ENCODE data around the gene RELN.

Gene RELN

DNA sequence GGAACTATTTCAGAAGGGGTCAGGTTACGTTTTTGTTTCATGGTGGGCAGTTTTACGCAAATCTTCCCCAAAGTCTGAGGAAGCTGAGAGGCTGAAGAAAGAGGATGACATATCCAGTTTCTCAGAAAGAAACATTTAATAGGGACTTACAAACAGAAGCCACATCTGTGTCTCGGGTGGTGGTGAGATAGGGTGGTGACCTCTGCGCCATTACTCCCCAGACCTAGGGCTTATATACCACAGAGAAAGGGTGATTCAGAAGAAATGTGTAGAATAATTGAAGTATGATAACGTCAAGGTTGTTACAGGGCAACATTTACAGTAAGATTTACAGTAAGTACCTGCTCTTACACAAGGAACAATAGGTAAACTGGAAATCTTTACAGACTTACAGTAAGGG lies 43.0 kb upstream of the RELN start:
- Histone ChIP-seq H3K4me3 (ENCODE audit: low read depth in 1 of 2, low read length in 1 of 2) (no peak overlapping the region), H3K36me3 (no peaks in the 10 kb centered on the region), H3K27ac (no peak overlapping the region), H3K27me3 (no peaks in the 10 kb centered on the region), H3K4me1 (ENCODE audit: control insufficient read depth in 1 of 2, insufficient read depth in 1 of 2, low read depth in 1 of 2, low read length in 1 of 2) (no peaks in the 10 kb centered on the region), H3K9me3 (no peaks in the 10 kb centered on the region)
- TF ChIP-seq, protein P1, sequence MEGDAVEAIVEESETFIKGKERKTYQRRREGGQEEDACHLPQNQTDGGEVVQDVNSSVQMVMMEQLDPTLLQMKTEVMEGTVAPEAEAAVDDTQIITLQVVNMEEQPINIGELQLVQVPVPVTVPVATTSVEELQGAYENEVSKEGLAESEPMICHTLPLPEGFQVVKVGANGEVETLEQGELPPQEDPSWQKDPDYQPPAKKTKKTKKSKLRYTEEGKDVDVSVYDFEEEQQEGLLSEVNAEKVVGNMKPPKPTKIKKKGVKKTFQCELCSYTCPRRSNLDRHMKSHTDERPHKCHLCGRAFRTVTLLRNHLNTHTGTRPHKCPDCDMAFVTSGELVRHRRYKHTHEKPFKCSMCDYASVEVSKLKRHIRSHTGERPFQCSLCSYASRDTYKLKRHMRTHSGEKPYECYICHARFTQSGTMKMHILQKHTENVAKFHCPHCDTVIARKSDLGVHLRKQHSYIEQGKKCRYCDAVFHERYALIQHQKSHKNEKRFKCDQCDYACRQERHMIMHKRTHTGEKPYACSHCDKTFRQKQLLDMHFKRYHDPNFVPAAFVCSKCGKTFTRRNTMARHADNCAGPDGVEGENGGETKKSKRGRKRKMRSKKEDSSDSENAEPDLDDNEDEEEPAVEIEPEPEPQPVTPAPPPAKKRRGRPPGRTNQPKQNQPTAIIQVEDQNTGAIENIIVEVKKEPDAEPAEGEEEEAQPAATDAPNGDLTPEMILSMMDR (IDR thresholded peaks at IDR 0.05): no peak

DNA sequence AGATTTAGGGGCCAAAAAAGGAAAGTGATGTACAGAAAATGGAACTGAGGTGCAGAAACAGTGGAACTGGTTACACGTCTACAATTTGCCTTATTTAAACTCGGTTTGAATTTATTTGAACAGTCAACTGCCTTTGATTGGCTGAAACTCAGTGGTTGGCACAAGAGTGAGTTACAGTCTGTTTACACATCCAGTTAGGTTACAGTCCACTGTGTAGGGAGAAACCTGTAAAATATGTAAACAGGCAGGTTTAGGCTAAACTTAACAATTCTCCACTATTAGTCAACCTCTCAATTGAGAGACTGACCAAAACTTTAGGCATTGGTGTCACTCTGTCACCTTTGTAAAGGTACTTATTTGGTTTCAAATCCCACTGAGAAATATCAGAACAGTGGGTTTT lies 40.3 kb upstream of the RELN start:
- Histone ChIP-seq H3K36me3 (no peaks in the 10 kb centered on the region), H3K9me3 (no peaks in the 10 kb centered on the region), H3K4me1 (ENCODE audit: control insufficient read depth in 1 of 2, insufficient read depth in 1 of 2, low read depth in 1 of 2, low read length in 1 of 2) (no peaks in the 10 kb centered on the region), H3K27me3 (no peaks in the 10 kb centered on the region), H3K27ac (no peak overlapping the region), H3K4me3 (ENCODE audit: low read depth in 1 of 2, low read length in 1 of 2) (no peak overlapping the region)
- TF ChIP-seq, protein P1 (IDR thresholded peaks at IDR 0.05): no peak

DNA sequence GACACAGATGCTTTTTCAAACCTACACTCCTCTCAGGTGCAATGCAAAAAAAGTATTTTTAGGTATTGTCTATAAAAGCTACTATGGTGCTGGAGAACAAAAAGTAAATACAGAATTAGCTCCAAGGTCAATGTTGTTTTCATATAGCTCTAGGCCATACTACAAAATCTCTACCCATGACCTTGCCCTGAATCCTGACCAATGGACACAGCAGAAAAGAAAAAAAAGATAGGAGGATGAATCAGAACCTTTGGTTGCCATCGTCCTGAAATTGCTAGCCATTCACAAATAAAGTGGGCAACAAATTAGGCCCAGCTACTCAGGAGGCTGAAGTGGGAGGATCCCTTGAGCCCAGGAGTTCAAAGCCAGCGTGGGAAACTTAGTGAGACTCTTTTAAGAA lies 35.2 kb upstream of the RELN start:
- no peaks in the 10 kb centered on the region for H3K36me3 ChIP-seq
- no peaks in the 10 kb centered on the region for H3K9me3 ChIP-seq
- no peak overlapping the region for H3K27ac ChIP-seq
- TF ChIP-seq, protein P1 (IDR thresholded peaks at IDR 0.05): no peak
- H3K27me3 ChIP-seq: no peaks in the 10 kb centered on the region
- no peak overlapping the region for H3K4me3 ChIP-seq (ENCODE audit: low read depth in 1 of 2, low read length in 1 of 2)
- H3K4me1 ChIP-seq (ENCODE audit: control insufficient read depth in 1 of 2, insufficient read depth in 1 of 2, low read depth in 1 of 2, low read length in 1 of 2): no peaks in the 10 kb centered on the region

DNA sequence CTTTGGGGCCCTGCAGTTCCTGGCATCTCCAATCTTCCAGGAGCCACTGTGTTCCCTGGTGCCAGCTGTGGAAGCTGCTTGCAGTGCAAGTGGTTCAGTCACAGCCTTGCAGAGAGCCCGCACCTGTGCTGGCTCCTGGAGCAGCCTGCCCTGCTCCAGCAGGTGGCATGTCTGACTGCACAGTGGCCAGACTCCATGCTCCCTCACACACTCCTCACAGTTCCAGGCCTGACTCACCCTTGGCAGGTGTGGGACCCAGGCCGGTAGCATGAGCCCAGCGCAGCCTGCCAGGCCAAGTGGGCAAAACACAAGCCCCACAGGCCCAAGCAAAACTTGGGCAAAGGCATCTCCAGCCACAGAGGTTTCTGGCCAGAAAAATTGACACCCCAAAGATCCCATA lies 33.6 kb upstream of the RELN start:
- H3K27ac ChIP-seq: no peak overlapping the region
- TF ChIP-seq, protein P1 (IDR thresholded peaks at IDR 0.05): no peak
- H3K9me3 ChIP-seq: no peaks in the 10 kb centered on the region
- H3K4me3 ChIP-seq (ENCODE audit: low read depth in 1 of 2, low read length in 1 of 2): no peak overlapping the region
- H3K4me1 ChIP-seq (ENCODE audit: control insufficient read depth in 1 of 2, insufficient read depth in 1 of 2, low read depth in 1 of 2, low read length in 1 of 2): no peaks in the 10 kb centered on the region
- H3K36me3 ChIP-seq: no peaks in the 10 kb centered on the region
- H3K27me3 ChIP-seq: no peaks in the 10 kb centered on the region

DNA sequence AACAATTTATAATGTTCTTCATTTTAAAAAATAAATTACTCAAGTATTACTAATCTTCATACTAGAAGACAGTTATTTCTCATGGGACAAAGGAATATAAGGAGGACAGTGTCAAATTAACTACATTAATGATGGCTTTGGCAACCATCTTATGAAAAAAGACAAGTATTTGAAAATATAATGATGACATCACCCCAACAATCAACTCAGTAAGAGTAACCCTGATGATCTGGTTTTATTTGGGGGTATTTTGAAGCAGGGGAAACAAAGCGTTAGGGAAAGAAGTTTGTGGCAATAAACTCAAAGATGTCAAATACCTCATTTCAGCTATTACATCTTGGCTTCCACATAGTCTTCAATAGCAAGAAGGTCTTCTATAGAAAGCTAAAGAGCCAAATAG lies 29.0 kb upstream of the RELN start:
- H3K4me1 ChIP-seq (ENCODE audit: control insufficient read depth in 1 of 2, insufficient read depth in 1 of 2, low read depth in 1 of 2, low read length in 1 of 2): no peaks in the 10 kb centered on the region
- H3K9me3 ChIP-seq: no peaks in the 10 kb centered on the region
- H3K36me3 ChIP-seq: no peaks in the 10 kb centered on the region
- H3K27ac ChIP-seq: no peak overlapping the region
- no peaks in the 10 kb centered on the region for H3K27me3 ChIP-seq
- no peak overlapping the region for H3K4me3 ChIP-seq (ENCODE audit: low read depth in 1 of 2, low read length in 1 of 2)
- TF ChIP-seq, protein P1 (IDR thresholded peaks at IDR 0.05): no peak

DNA sequence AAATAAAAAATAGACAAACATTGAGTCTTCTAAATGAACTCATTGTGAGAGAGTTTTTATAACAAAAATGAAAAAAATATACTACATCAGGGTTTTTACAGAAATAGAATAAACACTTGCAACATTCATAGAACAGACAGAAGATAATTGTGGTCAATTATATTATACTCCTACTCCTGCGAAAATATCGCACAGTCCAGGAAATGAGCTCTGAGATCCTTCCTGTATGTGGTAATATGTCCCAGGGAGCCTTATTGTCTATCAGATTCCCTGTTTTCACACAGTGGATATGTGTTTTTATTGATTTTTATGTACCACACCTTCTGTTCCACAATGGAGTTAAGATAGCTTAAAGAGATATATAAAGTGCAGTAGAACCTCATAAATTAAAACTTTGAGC lies 27.5 kb upstream of the RELN start:
- H3K4me3 ChIP-seq (ENCODE audit: low read depth in 1 of 2, low read length in 1 of 2): no peak overlapping the region
- no peaks in the 10 kb centered on the region for H3K9me3 ChIP-seq

More for the DNA sequence above, 27.5 kb upstream of the RELN start:
- Histone ChIP-seq H3K27me3 (no peaks in the 10 kb centered on the region), H3K36me3 (no peaks in the 10 kb centered on the region), H3K27ac (no peak overlapping the region), H3K4me1 (ENCODE audit: control insufficient read depth in 1 of 2, insufficient read depth in 1 of 2, low read depth in 1 of 2, low read length in 1 of 2) (no peaks in the 10 kb centered on the region)
- TF ChIP-seq, protein P1 (IDR thresholded peaks at IDR 0.05): no peak

Measured in neutrophil (primary cell).